GM12891 (cell line): Measurements from ENCODE around the gene PRRG4.

Experiments
- POLR2AphosphoS5 ChIP-seq: IDR thresholded peaks from 2 replicates; pipeline ENCODE4 v1.6.1; 2011; ENCODE audit warnings: low read depth, low read length, control low read depth
- TAF1 ChIP-seq: IDR thresholded peaks from 2 replicates; pipeline ENCODE4 v1.6.1; 2011; ENCODE audit warnings: low read depth, low read length, control low read depth

- no peak for TF ChIP-seq TAF1
- no peak for TF ChIP-seq POLR2AphosphoS5
These were observed 61.3 kb downstream of the PRRG4 start for GRCh38 chr11:32890843-32891656.
